Measurements from ENCODE around the gene BAIAP2.

The BAIAP2 gene

DNA sequence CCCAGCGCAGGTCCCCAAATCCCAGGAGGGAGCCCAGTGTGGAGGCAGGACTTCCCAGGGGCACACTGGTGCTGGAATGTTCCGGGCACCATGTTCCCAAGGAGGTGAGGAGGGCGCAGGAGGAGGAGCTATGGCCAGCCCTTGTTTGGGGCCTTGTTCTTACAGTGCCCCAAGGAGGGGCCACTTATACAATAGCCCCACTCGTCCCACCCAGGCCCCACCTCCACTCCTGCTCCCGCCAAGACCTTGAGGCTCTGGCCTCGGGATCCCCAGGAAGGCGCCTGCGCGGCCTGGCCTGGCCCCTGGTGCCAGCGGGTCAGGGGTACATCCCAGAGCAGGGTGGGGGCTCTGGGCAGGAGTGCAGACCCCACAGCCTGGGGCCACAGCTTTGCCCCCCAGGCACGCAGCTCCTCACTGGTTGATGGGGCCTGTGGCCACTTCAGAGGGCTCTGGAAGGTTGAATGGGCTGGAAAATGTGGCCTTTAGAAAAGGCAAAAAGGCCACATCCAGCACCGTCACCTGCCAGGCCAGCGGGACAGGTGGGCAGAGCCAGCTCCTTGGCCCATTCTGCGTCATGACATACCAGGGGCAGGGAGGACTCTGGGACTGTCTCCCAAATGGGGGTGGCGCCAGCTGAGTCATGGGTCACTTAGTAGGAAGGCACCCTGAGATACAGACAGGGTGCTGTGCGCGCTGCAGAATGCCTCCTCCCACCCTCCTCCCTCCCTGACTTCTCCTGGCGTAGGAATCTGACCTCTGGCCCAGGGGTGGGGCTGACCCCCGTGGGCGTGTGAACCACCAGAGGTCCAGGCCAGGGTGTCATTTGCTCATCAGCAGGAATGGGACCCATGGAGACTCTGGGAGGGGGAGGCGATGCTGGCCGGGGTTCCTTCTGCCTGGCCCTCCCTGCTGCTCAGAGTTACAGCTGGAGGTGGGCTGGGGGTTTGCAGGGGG is 98.1 kb downstream of the BAIAP2 start:
- DNase-seq (ENCODE audit: low read depth in 2 of 2) = no peak
- no peak overlapping the region for H3K4me3 ChIP-seq (replicated peaks in 1 of 2; ENCODE audit: low read depth in 2 of 2, low read length in 2 of 2)
- TF ChIP-seq, protein P1, sequence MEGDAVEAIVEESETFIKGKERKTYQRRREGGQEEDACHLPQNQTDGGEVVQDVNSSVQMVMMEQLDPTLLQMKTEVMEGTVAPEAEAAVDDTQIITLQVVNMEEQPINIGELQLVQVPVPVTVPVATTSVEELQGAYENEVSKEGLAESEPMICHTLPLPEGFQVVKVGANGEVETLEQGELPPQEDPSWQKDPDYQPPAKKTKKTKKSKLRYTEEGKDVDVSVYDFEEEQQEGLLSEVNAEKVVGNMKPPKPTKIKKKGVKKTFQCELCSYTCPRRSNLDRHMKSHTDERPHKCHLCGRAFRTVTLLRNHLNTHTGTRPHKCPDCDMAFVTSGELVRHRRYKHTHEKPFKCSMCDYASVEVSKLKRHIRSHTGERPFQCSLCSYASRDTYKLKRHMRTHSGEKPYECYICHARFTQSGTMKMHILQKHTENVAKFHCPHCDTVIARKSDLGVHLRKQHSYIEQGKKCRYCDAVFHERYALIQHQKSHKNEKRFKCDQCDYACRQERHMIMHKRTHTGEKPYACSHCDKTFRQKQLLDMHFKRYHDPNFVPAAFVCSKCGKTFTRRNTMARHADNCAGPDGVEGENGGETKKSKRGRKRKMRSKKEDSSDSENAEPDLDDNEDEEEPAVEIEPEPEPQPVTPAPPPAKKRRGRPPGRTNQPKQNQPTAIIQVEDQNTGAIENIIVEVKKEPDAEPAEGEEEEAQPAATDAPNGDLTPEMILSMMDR (IDR thresholded peaks at IDR 0.05; ENCODE audit: low read depth, low read length) = no peak

DNA sequence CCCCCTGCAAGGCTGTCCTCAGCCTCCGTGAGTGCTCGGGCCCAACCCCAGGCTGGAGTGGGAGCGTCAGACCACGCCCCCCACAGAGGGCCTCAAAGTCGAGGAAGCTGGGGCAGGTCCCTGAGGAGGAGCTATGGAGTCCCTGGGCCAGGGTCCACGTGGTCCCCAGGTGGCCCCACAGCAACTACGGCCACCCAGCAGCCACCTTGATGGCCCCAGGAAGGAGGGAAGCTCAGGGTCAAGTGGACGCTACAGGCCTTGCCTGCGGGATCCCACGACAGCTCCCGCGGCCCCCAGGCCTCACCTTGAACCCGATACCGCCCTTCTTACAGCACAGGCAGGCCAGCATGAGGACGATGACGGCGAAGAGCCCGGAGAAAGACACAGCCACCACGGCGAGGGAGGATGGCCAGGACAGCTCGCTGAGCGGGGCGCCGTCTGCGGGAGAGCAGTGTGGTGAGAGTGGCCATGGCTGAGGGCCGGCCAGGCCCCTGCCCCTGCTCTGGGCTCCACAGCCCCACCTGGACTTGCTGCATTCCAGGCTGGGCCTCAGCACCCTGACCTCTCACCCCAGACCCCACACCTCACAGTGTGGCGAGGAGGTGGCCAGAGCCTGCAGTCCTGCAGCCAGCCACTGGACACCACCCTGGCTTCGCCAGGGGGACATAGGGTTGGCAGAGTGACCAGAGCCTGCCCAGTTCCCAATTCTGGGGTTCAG is 99.3 kb downstream of the BAIAP2 start:
- TF ChIP-seq, protein P1 (IDR thresholded peaks at IDR 0.05; ENCODE audit: low read depth, low read length) = no peak
- no peak for DNase-seq (ENCODE audit: low read depth in 2 of 2)
- no peak overlapping the region for H3K4me3 ChIP-seq (replicated peaks in 1 of 2; ENCODE audit: low read depth in 2 of 2, low read length in 2 of 2)

DNA sequence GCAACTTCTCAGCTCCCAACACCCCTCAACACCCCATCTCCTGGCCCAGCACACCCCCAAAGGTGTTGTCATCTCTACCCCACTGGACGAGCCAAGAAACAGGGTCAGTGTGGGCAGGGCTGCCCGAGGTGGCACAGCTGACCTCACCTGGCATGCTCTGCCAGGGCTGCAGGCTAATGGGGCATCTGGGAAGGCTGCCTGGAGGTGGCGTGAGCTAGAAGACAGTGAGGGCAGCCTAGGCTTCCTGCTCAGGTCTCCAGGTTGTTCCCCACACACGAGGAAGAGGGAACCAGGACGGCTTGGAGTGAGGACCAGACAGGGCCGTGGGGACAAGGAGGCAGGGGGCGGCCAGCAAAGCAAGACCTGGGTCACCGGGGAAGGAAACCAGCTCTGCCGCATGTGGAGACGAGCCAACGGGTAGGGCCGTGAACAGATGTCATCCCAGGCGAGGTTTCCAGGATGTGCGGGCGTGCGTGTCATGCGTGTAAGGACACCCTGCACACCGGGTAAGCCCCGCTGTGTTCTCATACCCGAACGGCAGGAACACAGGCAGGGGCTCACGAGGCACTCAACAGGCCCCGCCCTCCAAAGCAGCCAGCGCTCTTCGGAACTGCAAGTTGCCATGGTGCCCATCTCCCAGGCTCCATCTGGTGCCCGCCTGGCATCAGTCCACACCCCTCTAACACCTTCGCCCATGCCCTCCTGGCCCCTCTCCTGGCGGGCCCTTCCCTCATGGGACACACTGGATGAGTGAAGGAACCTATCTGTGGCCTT is 100.7 kb downstream of the BAIAP2 start:
- no peak for DNase-seq (ENCODE audit: low read depth in 2 of 2)
- no peak overlapping the region for H3K4me3 ChIP-seq (replicated peaks in 1 of 2; ENCODE audit: low read depth in 2 of 2, low read length in 2 of 2)
- TF ChIP-seq, protein P1 (IDR thresholded peaks at IDR 0.05; ENCODE audit: low read depth, low read length) = no peak

- no peak overlapping the region for H3K4me3 ChIP-seq (replicated peaks in 1 of 2; ENCODE audit: low read depth in 2 of 2, low read length in 2 of 2)
- TF ChIP-seq, protein P1 (IDR thresholded peaks at IDR 0.05; ENCODE audit: low read depth, low read length) = no peak
- DNase-seq (ENCODE audit: low read depth in 2 of 2) = no peak
These were observed 101.4 kb downstream of the BAIAP2 start for GRCh38 chr17:81136366-81136765.

GRCh38 chr17:81137248-81137647 is 102.3 kb downstream of the BAIAP2 start:
- no peak for DNase-seq (ENCODE audit: low read depth in 2 of 2)
- TF ChIP-seq, protein P1 (IDR thresholded peaks at IDR 0.05; ENCODE audit: low read depth, low read length) = no peak
- H3K4me3 ChIP-seq (replicated peaks in 1 of 2; ENCODE audit: low read depth in 2 of 2, low read length in 2 of 2) = no peak overlapping the region

GRCh38 chr17:81138083-81138482 is 103.1 kb downstream of the BAIAP2 start:
- DNase-seq (ENCODE audit: low read depth in 2 of 2) = no peak
- TF ChIP-seq, protein P1 (IDR thresholded peaks at IDR 0.05; ENCODE audit: low read depth, low read length) = no peak
- H3K4me3 ChIP-seq (replicated peaks in 1 of 2; ENCODE audit: low read depth in 2 of 2, low read length in 2 of 2) = no peak overlapping the region
